Loucy (cell line): ENCODE data around the gene NLRP3.
"Not testable (repeated sequence)": the region's sequence is repeated elsewhere in the genome, so short reads cannot be mapped to it uniquely, and the experiment has no call there.

Source experiments
- H2AFZ ChIP-seq: fragments of 200-600 bp; sonication (generic); 2 replicates; pipeline ENCODE4 v1.6.0; 2016; ENCODE audit warnings: antibody characterized with exemption, mild to moderate bottlenecking, low read length, moderate library complexity
- H3F3A ChIP-seq: fragments of 200-600 bp; 2 replicates; pipeline ENCODE4 v1.6.0; 2016; ENCODE audit warnings: antibody characterized with exemption, low read depth, mild to moderate bottlenecking
- H3K27me3 ChIP-seq: fragments of 200-600 bp; sonication (generic); 2 replicates; pipeline ENCODE4 v1.6.1; 2014; ENCODE audit warnings: low read length, mild to moderate bottlenecking; ENCODE audit not compliant: insufficient read depth, poor library complexity, severe bottlenecking
- H3K36me3 ChIP-seq: fragments of 200-600 bp; sonication (generic); 2 replicates; pipeline ENCODE4 v1.6.1; 2016; ENCODE audit warnings: low read length; ENCODE audit not compliant: insufficient read depth
- H3K4me1 ChIP-seq: fragments of 200-600 bp; sonication (generic); 2 replicates; pipeline ENCODE4 v1.5.1; 2014; ENCODE audit warnings: low read length, mild to moderate bottlenecking; ENCODE audit not compliant: insufficient read depth, poor library complexity, severe bottlenecking
- H3K4me2 ChIP-seq: fragments of 200-600 bp; sonication (generic); 2 replicates; pipeline ENCODE4 v1.6.0; 2014; ENCODE audit warnings: antibody characterized with exemption, low read length, low read depth, mild to moderate bottlenecking; ENCODE audit not compliant: poor library complexity, severe bottlenecking
- H3K4me3 ChIP-seq: fragments of 200-600 bp; sonication (generic); 2 replicates; pipeline ENCODE4 v1.5.1; 2014; ENCODE audit warnings: low read length, mild to moderate bottlenecking, mixed read lengths; ENCODE audit not compliant: poor library complexity, severe bottlenecking
- H3K79me2 ChIP-seq: fragments of 200-600 bp; sonication (generic); 2 replicates; pipeline ENCODE4 v1.6.1; 2014; ENCODE audit warnings: low read length; ENCODE audit not compliant: insufficient read depth
- H3K9ac ChIP-seq: fragments of 200-600 bp; sonication (generic); 2 replicates; pipeline ENCODE4 v1.6.0; 2014; ENCODE audit warnings: mild to moderate bottlenecking, low read depth, low read length, moderate library complexity; ENCODE audit not compliant: poor library complexity, severe bottlenecking
- H3K9me2 ChIP-seq: fragments of 200-600 bp; sonication (generic); replicated peaks from 2 replicates; pipeline ENCODE4 v1.6.1; 2016; ENCODE audit warnings: low read depth, low read length, mixed read lengths
- H3K9me3 ChIP-seq: fragments of 200-600 bp; sonication (generic); 2 replicates; pipeline ENCODE4 v1.6.1; 2014; ENCODE audit warnings: mild to moderate bottlenecking, antibody characterized with exemption, low read length, low read depth; ENCODE audit not compliant: insufficient read depth
- H4K20me1 ChIP-seq: fragments of 200-600 bp; sonication (generic); 2 replicates; pipeline ENCODE4 v1.6.0; 2014; ENCODE audit warnings: antibody characterized with exemption, low read length, mild to moderate bottlenecking; ENCODE audit not compliant: insufficient read depth, poor library complexity, severe bottlenecking
- CTCF ChIP-seq: fragments of 200-600 bp; sonication (generic); conservative IDR thresholded peaks from 2 replicates; pipeline ENCODE4 v1.5.1; 2014; ENCODE audit warnings: mild to moderate bottlenecking, antibody characterized with exemption, low read length
- EZH2phosphoT487 ChIP-seq: fragments of 200-600 bp; IDR thresholded peaks from 2 replicates; pipeline ENCODE4 v1.6.1; 2018; ENCODE audit warnings: antibody characterized with exemption, mild to moderate bottlenecking, moderate library complexity, borderline replicate concordance

The NLRP3 gene

GRCh38 chr1:247415423-247416361, at the start of gene NLRP3:
NLRP3 (plus strand) TSS chr1:247416173; CDS start chr1:247418801, 2,628 bp downstream.
- no peaks in the 10 kb centered on the region for H4K20me1 ChIP-seq
- peaks cover 41% of the 10 kb centered on the region for H3K4me1 ChIP-seq
- TF ChIP-seq CTCF (no peak), EZH2phosphoT487 (no peak)
- no peaks in the 10 kb centered on the region for H3K9me3 ChIP-seq
- H3K27me3 ChIP-seq = no peaks in the 10 kb centered on the region
- H3K9me2 ChIP-seq = no peaks in the 10 kb centered on the region
- peak within 1 kb of the TSS; percentile 78 for H3K4me2 ChIP-seq
- H3F3A ChIP-seq = no peaks in the 10 kb centered on the region
- no peaks in the 10 kb centered on the region for H3K36me3 ChIP-seq
- H3K9ac ChIP-seq = peak within 1 kb of the TSS; percentile 85
- peak within 1 kb of the TSS; percentile 84 for H3K4me3 ChIP-seq
- H2AFZ ChIP-seq = peak within 1 kb of the TSS; percentile 65
- H3K79me2 ChIP-seq = peaks cover 14% of the 10 kb centered on the region; the same call in 1 of the 2 replicates

DNA sequence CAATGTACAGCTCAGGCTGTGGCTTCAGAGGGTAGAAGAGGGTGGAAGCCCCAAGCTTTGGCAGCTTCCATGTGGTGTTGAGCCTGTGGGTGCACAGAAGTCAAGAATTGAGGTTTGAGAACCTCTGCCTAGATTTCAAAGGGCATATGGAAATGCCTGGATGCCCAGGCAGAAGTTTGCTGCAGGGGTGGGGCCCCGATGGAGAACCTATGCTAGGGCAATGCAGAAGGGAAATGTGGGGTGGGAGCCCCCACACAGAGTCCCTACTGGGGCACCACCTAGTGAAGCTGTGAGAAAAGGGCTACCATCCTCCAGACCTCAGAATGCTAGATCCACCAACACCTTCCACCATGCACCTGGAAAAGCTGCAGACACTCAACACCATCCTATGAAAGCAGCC, 49.6 kb upstream of the NLRP3 start:
- H3K4me1 ChIP-seq, H3K27me3 ChIP-seq, H2AFZ ChIP-seq, H3K4me3 ChIP-seq, H3K9me2 ChIP-seq, H3K9ac ChIP-seq, H3F3A ChIP-seq, H3K36me3 ChIP-seq, H3K4me2 ChIP-seq, H4K20me1 ChIP-seq, H3K79me2 ChIP-seq, H3K9me3 ChIP-seq: not testable (repeated sequence)

DNA sequence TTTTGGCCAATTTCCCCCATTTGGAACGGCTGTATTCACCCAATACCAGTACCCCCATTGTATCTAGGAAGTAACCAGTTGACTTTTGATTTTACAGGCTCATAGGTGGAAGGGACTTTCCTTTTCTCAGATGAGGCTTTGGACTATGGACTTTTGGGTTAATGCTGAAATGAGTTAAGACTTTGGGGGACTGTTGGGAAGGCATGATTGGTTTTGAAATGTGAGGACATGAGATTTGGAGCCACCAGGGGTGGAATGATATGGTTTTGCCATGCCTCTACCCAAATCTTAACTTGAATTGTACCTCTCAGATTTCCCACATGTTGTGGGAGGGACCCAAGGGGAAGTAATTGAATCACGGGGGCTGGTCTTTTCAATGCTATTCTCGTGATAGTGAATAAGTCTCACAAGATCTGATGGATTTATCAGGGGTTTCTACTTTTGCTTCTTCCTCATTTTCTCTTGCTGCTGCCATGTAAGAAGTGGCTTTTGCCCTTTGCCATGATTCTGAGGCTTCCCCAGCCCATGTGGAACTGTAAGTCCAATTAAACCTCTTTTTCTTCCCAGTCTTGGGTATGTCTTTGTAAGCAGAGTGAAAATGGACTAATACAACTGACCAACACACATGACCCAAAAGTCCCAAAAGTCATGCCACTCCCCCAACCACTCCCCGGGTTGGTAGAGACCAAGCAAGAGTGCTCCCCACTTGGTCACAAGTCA, 48.9 kb upstream of the NLRP3 start:
- no peaks in the 10 kb centered on the region for H3F3A ChIP-seq
- no peak overlapping the region for H3K4me2 ChIP-seq
- no peaks in the 10 kb centered on the region for H4K20me1 ChIP-seq
- H3K36me3 ChIP-seq = no peaks in the 10 kb centered on the region
- no peaks in the 10 kb centered on the region for H3K9me2 ChIP-seq
- TF ChIP-seq EZH2phosphoT487 (no peak), CTCF (no peak)
- no peaks in the 10 kb centered on the region for H3K79me2 ChIP-seq
- H3K4me1 ChIP-seq = no peaks in the 10 kb centered on the region
- H3K4me3 ChIP-seq = no peak overlapping the region
- no peak overlapping the region for H3K9ac ChIP-seq
- H3K27me3 ChIP-seq = no peaks in the 10 kb centered on the region
- no peak overlapping the region for H2AFZ ChIP-seq
- H3K9me3 ChIP-seq = peaks cover 7% of the 10 kb centered on the region; the same call in 1 of the 2 replicates
